DMS153 (cell line): ENCODE results near the gene FLVCR1.
"Not testable (repeated sequence)": the region's sequence is repeated elsewhere in the genome, so short reads cannot be mapped to it uniquely, and the experiment has no call there.

ENCODE experiments used
- DNase-seq: peaks from one replicate; lab custom pipeline; 2025; lab: John Stamatoyannopoulos, UW

Gene FLVCR1

DNA sequence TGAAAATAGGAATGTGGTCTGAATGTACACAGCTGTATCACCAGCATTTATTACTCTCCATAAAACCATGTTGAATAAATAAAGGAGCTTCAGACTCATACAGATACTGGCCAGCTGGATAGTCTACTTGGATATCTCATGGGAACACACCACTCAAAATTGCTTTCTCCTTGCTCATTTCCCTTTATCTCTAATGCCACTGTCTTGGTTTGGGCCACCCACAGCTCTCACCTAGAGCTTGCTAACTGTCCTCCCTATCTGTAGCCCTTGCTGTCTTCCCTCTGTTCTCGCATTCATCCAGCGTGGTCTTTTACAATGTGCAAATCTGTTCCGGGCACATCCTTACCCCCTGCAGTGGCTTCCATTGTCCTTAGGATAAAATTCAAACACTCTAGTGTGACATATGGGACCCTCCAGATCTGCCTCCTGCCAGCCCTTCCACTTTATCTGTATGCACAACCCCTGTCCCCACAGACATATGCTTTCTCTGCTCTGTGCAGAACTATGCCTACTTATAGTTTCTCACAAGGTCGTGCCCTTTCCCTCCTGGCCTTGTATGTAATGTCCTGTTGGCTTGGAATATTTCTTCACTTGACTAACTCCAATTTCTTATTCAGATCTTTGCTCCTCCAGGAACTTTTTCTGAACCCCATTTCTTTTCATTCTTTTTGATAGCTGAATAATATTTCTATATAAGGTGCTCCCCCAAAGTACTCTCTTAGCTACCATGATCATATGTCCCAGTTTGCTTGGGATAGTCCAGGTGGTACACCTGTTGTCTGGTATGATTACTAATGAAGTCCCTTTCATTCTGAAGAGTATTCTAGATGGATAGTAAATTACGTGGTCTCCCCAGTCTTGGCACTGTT lies 2.9 kb downstream of the FLVCR1 start:
- no peak for DNase-seq

- no peak for DNase-seq
Observed at GRCh38 chr1:212862111-212862690, 4.1 kb downstream of the FLVCR1 start.

- DNase-seq, result not testable (repeated sequence)
Observed at GRCh38 chr1:212863345-212863744, 5.3 kb downstream of the FLVCR1 start.

- no peak for DNase-seq
Observed at GRCh38 chr1:212864201-212864600, 6.1 kb downstream of the FLVCR1 start.

GRCh38 chr1:212867192-212867591 lies 9.1 kb downstream of the FLVCR1 start:
- DNase-seq, result no peak

DNA sequence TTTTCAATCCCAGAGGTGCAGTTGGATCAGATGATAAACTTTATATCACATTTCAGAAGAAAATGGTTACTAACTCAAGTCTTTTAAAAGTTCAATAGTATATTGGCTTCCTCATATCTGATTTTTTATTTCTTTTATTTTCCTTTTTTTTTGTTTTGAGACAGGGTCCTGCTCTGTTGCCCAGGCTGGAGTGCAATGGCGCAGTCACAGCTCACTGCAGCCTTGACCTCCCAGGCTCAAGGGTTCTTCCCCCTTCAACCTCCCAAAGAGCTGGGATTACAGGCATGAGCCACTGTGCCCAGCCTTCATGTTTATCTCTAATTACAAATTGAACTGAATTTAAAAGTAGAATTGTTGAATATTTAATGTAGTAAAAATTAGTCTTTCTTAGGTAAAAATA lies 13.9 kb downstream of the FLVCR1 start:
- DNase-seq, result no peak

DNA sequence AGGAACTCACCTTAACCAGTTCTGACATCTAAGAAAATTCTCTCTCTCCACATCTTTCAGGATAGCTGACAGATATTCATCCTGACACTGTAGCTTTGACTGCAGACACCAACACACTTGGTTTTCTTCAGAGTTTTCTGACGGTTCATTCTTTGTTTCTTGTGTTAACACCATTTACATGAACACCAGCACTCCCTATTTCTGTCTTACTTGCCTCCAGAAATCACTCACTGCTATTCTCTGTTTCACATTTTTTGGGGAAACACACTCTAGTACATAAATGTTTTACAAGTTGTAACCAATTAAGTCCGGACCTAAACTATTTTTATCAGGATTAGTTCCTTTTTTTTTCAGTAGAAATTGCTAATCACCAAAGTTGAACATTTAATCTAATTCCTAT lies 15.4 kb downstream of the FLVCR1 start:
- DNase-seq, result no peak

- DNase-seq, result no peak
Observed at GRCh38 chr1:212878418-212878817, 20.3 kb downstream of the FLVCR1 start.

GRCh38 chr1:212879947-212880690 lies 22.0 kb downstream of the FLVCR1 start:
- DNase-seq, result no peak

DNA sequence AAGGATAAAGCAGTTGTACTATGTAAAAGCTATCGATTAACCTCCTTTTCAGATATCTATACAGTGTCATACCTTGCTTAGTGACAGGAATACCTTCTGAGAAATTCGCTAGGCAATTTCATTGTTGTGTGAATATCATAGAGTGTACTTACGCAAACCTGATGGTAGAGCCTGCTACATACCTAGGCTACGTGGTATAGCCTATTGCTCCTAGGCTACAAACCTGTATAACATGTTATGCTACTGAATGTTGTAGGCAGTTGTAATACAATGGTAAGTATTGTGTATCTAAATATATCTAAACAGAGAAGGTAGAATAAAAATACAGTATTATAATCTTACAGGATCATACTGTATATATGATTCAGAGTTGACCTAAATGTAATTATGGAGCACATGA lies 26.5 kb downstream of the FLVCR1 start:
- no peak for DNase-seq

DNA sequence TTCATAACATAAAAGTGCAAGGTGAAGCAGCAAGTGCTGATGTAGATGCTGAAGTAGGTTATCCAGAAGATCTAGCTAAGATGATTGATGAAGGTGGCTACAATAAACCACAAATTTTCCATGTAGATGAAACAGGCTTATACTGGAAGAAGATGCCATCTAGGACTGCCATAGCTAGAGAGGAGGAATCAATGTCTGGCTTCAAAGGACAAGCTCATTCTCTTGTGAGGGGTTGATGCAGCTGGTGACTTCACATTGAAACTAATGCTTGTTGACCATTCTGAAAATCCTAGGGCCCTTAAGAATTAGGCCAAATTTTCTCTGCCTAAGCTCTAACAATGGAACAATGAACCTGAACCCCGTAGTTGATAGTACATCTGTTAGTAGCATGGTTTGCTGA lies 34.0 kb downstream of the FLVCR1 start:
- DNase-seq, result no peak

GRCh38 chr1:212899845-212900244 lies 41.8 kb downstream of the FLVCR1 start:
- DNase-seq, result peak; percentile 9

GRCh38 chr1:212901290-212901689 lies 43.2 kb downstream of the FLVCR1 start:
- DNase-seq, result no peak

GRCh38 chr1:212902054-212902453 lies 44.0 kb downstream of the FLVCR1 start:
- DNase-seq, result no peak

- no peak for DNase-seq
Observed at GRCh38 chr1:212903664-212904063, 45.6 kb downstream of the FLVCR1 start.

DNA sequence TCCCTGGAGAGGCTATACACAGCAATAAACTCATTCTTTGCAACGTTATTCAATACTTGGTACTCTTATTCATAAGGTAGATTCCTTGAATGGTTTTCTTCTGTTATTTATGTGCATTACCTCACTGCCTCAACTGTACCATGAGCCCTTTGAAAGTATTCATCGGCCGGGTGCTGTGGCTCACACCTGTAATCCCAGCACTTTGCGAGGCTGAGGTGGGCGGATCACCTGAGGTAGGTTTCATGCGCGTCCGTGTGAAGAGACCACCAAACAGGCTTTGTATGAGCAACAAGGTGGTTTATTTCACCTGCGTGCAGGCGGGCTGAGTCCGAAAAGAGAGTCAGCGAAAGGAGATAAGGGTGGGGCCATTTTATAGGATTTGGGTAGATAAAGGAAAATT lies 50.0 kb downstream of the FLVCR1 start:
- not testable (repeated sequence) for DNase-seq

DNA sequence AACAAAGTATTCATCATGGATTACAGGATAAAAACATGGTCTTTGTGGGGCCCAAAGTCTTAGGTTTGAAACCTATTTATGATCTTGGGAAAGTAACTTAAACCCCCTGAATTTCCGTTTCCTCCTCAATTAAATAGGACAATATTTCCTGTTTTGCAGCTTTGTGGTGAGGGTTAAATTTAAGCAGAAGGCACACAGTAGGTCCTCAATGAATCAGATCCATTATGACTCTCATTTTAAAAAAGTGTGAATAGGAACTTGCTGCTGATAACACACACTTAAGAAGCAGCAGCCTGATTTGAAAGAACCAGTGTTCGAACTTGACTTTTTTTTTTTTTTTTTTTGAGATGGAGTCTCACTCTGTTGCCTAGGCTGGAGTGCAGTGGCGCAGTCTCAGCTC lies 50.9 kb downstream of the FLVCR1 start:
- no peak for DNase-seq

DNA sequence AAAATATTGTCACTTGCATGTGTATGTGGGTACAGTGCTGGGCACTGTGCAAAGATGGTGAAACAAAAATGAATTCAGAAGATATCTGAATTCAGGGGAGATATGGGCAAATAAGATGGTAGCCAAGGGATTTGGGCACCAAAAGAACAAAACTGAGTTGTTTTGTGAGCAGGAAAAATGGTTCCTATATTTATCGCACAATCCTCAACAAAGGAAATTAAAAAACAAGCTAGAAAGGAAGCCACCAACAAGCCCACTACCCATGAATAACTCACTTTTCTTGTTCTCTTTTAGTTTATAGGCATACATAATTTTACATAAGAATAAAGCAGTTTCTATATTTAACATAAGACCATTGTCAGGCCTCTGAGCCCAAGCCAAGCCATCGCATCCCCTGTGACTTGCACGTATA lies 51.6 kb downstream of the FLVCR1 start:
- no peak for DNase-seq

- not testable (repeated sequence) for DNase-seq
Observed at GRCh38 chr1:212910213-212910612, 52.1 kb downstream of the FLVCR1 start.

DNA sequence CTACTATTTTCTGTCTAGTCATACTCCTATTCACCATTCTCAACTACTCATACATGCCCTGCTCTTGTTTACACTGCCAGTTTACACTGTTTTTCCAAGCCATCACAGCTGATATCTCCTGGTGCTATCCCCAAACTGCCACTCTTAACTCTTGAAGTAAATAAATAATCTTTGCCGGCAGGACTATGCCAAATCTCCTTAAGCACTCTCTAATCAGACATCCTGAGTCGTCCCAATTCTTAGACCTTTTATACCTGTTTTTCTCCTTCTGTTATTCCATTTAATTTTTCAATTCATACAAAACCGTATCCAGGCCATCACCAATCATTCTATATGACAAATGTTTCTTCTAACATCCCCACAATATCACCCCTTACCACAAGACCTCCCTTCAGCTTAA lies 55.6 kb downstream of the FLVCR1 start:
- not testable (repeated sequence) for DNase-seq

DNA sequence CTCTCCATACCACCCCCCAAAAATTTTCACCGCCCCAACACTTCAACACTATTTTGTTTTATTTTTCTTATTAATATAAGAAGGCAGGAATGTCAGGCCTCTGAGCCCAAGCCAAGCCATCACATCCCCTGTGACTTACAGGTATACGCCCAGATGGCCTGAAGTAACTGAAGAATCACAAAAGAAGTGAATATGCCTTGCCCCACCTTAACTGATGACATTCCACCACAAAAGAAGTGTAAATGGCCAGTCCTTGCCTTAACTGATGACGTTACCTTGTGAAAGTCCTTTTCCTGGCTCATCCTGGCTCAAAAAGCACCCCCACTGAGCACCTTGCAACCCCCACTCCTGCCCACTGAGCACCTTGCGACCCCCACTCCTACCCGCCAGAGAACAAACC lies 56.0 kb downstream of the FLVCR1 start:
- not testable (repeated sequence) for DNase-seq

- no peak for DNase-seq
Observed at GRCh38 chr1:212914789-212915188, 56.7 kb downstream of the FLVCR1 start.
